Lower lobe of right lung (tissue), 2 donors: ENCODE data around the gene SLC39A7. TPM values are rescaled to one million over a fixed set of nuclear protein-coding genes. Genes with fewer than 3 reads are reported as not detected.
"Not testable (repeated sequence)": the region's sequence is repeated elsewhere in the genome, so short reads cannot be mapped to it uniquely, and the experiment has no call there.

ENCODE experiments used
- ATAC-seq, 2 donors: fragments of 200-7000 bp; cut with Tn5 transposase; one replicate each; pipeline ENCODE4 v1.9.1; 2020 to 2022; ENCODE audit warnings: mild to moderate bottlenecking in 2 of 2, moderate library complexity in 2 of 2
- DNase-seq: peaks from one replicate; pipeline ENCODE4 v3.0.0-alpha.2; 2020
- H3K27ac ChIP-seq: fragments of 200-600 bp; one replicate; pipeline ENCODE4 v1.8.0; 2022
- H3K27me3 ChIP-seq: fragments of 200-600 bp; one replicate; pipeline ENCODE4 v1.8.0; 2022; ENCODE audit warnings: low read depth
- H3K36me3 ChIP-seq: fragments of 200-600 bp; one replicate; pipeline ENCODE4 v1.8.0; 2022; ENCODE audit warnings: mild to moderate bottlenecking
- H3K4me1 ChIP-seq: fragments of 200-600 bp; one replicate; pipeline ENCODE4 v1.8.0; 2022
- H3K4me3 ChIP-seq: fragments of 200-600 bp; one replicate; pipeline ENCODE4 v1.8.0; 2022; ENCODE audit warnings: mild to moderate bottlenecking
- H3K9me3 ChIP-seq: fragments of 200-600 bp; one replicate; pipeline ENCODE4 v1.8.0; 2022
- intact Hi-C: fragments of 100-400 bp; cut with DNase I; formaldehyde crosslinking; loops from one replicate; pipeline ENCODE4 v1.11.0; 2022
- total RNA-seq: library from RNA; stranded (reverse); fragmentation: NEBNext Ultra II Directional; extraction: Animal tissue kit (Norgen Biotek cat#: 25700); gene quantifications from one replicate; pipeline ENCODE4 v1.2.1, GENCODE V29; 2021
- TF ChIP-seq, protein P1 (sequence below): fragments of 200-600 bp; IDR thresholded peaks from one replicate; pipeline ENCODE4 v1.8.0; 2022; ENCODE audit warnings: antibody characterized with exemption, mild to moderate bottlenecking
- donor health status: DM: no; HTN: yes; CAD: no; lungs with severe emphysema.

The SLC39A7 gene
- total RNA-seq, 1 donor from 2014 or later = 76.0 TPM

DNA sequence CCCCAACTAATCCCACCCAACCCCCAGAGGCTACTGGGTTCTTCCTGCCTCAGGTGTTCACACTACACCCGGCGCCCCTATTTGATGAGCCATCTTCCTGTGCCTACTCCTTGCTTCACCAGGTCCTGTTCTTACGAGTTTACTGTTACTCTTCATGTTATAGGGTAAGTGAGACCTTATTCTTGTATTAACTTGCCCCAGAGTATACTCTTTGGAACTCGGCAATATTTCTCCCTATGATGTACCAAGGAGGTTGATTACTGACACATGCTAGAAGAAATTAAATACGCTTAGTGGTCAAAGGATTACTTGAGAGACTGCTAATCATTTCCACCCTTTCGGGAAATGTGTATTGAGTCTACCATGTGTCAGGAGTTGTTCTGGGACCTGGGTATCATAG is 16.6 kb downstream of the SLC39A7 start:
- intact Hi-C loops = no loop called here
- TF ChIP-seq, protein P1, sequence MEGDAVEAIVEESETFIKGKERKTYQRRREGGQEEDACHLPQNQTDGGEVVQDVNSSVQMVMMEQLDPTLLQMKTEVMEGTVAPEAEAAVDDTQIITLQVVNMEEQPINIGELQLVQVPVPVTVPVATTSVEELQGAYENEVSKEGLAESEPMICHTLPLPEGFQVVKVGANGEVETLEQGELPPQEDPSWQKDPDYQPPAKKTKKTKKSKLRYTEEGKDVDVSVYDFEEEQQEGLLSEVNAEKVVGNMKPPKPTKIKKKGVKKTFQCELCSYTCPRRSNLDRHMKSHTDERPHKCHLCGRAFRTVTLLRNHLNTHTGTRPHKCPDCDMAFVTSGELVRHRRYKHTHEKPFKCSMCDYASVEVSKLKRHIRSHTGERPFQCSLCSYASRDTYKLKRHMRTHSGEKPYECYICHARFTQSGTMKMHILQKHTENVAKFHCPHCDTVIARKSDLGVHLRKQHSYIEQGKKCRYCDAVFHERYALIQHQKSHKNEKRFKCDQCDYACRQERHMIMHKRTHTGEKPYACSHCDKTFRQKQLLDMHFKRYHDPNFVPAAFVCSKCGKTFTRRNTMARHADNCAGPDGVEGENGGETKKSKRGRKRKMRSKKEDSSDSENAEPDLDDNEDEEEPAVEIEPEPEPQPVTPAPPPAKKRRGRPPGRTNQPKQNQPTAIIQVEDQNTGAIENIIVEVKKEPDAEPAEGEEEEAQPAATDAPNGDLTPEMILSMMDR = no peak
- DNase-seq = no peak

DNA sequence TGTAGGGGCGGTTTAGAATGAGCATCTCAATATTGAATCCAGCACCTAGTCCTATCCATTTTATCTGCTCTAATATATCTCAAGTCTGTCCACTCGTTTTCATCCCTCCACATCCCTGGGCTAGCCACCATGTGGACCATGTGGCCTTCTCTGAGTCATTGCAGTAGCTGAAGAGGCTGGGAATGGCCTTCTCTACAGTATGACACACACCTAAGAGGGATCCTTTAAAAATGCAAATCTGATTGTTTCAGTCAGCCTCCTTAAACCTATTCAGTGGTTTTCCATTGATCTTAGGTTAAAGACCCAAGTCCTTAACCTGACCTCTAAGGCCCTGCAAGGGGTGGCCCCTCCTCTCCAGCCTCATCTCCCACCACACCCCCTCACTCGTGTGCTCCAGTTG is 17.0 kb downstream of the SLC39A7 start:
- TF ChIP-seq, protein P1 = no peak
- Histone ChIP-seq H3K27me3 (peaks cover 17% of the 10 kb centered on the region), H3K27ac (no peak overlapping the region), H3K4me1 (peaks cover 14% of the 10 kb centered on the region), H3K4me3 (no peak overlapping the region), H3K36me3 (no peaks in the 10 kb centered on the region), H3K9me3 (no peaks in the 10 kb centered on the region)
- no peak for ATAC-seq
- DNase-seq = no peak
- intact Hi-C loops = no loop called here

More for the DNA sequence above, 16.6 kb downstream of the SLC39A7 start:
- Histone ChIP-seq H3K36me3 (no peaks in the 10 kb centered on the region), H3K9me3 (no peaks in the 10 kb centered on the region), H3K4me1 (peaks cover 15% of the 10 kb centered on the region), H3K27ac (no peak overlapping the region), H3K4me3 (no peak overlapping the region), H3K27me3 (peaks cover 17% of the 10 kb centered on the region)
- no peak for ATAC-seq

DNA sequence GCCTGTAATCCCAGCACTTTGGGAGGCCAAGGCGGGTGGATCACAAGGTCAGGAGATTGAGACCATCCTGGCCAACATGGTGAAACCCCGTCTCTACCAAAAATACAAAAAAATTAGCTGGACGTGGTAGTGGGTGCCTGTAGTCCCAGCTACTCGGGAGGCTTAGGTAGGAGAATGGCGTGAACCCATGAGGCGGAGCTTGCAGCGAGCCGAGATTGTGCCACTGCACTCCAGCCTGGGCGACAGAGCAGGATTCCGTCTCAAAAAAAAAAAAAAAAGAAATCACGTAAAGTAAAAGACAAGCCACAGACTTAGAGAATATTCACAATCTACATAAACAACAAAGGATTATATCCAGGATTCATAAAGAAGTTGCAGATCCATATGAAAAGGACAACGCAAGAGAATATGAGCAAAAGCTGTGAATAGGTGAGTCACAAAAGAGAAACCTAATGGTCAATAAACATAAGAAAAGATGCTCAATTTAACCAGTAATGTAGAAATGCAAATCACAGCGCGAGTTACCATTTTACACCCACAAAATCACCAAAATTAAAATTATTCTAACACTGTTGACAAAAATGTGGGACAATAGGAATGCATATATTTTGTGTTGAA is 25.9 kb downstream of the SLC39A7 start:
- H3K9me3 ChIP-seq, H3K4me1 ChIP-seq, H3K36me3 ChIP-seq, H3K27ac ChIP-seq, DNase-seq, H3K4me3 ChIP-seq, intact Hi-C loops, ATAC-seq: not testable (repeated sequence)
- peaks cover 17% of the 10 kb centered on the region for H3K27me3 ChIP-seq

DNA sequence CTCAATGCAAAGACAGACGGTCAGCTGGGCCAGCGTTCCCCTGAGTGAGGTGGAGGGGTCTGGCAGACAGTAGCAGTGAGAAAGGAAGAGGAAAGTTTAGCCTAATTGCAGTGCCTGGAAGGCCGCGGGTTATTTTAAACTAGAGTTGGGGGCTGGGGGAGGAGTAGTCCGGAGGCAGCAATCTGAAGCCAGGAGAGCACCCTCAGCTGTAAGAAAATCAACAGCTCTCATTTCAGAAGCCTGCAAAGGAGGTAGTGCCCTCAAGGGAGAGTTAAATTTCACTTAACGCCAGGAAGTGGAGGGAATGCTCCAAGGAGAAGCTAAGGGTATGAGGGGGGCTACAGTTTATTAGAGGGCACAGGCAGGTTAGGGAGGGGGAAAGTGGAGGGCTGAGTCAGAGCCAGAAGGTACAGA is 34.6 kb downstream of the SLC39A7 start:
- Histone ChIP-seq H3K9me3 (no peaks in the 10 kb centered on the region), H3K4me1 (no peaks in the 10 kb centered on the region), H3K27me3 (peaks cover 18% of the 10 kb centered on the region), H3K27ac (no peak overlapping the region), H3K36me3 (no peaks in the 10 kb centered on the region), H3K4me3 (no peak overlapping the region)
- TF ChIP-seq, protein P1 = no peak
- no peak for ATAC-seq
- intact Hi-C loops = no loop called here
- DNase-seq = no peak

DNA sequence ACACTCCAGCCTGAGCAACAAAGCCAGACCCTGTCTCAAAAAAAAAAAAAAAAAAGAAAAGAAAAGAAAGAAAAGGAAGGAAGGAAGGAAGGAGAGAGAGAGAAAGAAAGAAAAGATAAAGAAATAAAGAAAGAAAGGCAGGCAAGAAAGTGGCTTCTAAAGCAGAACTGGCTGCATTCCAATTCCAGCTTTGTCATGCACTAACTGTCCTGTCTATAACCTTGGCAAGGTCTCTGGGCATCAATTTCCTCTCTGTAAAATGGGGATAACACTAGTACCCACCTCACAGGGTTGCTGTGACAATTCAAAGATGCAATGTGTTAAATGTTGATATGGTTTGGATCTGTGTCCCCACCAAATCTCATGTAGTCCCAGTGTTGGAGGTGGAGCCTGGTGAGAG is 35.7 kb downstream of the SLC39A7 start:
- no peak overlapping the region for H3K4me3 ChIP-seq
- DNase-seq (no peak), ATAC-seq (no peak)
- intact Hi-C loops = no loop called here
- no peaks in the 10 kb centered on the region for H3K9me3 ChIP-seq
- H3K4me1 ChIP-seq = no peaks in the 10 kb centered on the region
- no peak overlapping the region for H3K27ac ChIP-seq
- H3K27me3 ChIP-seq = peaks cover 18% of the 10 kb centered on the region
- TF ChIP-seq, protein P1 = no peak
- H3K36me3 ChIP-seq = no peaks in the 10 kb centered on the region

DNA sequence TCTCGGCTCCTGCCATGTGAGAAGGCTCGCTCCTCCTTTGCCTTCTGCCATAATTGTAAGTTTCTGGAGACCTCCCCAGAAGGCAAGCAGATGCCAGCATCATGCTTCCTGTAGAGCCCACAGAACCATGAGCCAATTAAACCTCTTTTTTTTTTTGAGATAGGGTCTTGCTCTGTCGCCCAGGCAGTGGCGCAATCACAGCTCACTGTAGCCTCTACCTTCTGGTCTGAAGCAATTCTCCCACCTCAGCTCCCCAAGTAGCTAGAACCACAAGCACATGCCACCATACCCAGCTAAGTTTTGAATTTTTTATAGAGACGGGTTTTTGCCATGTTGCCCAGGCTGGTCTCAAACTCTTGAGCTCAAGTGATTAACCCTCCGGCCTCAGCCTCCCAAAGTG is 36.2 kb downstream of the SLC39A7 start:
- H3K36me3 ChIP-seq = no peaks in the 10 kb centered on the region
- no peak for ATAC-seq
- TF ChIP-seq, protein P1 = no peak
- no peaks in the 10 kb centered on the region for H3K9me3 ChIP-seq
- H3K27ac ChIP-seq = no peak overlapping the region
- DNase-seq = no peak
- peaks cover 18% of the 10 kb centered on the region for H3K27me3 ChIP-seq
- intact Hi-C loops = no loop called here
- H3K4me3 ChIP-seq = no peak overlapping the region
- no peaks in the 10 kb centered on the region for H3K4me1 ChIP-seq
